ENCODE measurements around the gene KRTAP12-1.

DNA sequence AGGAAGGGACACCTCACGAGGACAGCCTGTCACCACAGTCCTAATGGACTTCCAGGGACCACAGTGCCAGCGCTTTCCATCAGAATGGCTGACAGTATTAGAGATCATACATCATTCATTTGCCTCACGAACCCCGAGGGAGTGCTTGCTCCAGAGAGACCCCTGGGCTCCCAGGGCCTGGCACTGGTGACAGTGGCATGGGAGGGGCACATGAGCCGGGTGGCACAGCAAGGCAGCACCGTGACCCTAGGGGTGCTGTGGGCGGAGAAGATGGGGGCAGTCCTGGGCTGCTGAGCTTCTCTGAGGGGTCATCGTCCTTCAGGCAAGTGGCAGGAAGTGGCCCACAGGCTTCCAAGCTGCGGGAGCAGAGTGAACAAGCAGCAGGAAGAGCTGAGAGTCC, 45.8 kb upstream of the KRTAP12-1 start:
- TF ChIP-seq, protein P1, sequence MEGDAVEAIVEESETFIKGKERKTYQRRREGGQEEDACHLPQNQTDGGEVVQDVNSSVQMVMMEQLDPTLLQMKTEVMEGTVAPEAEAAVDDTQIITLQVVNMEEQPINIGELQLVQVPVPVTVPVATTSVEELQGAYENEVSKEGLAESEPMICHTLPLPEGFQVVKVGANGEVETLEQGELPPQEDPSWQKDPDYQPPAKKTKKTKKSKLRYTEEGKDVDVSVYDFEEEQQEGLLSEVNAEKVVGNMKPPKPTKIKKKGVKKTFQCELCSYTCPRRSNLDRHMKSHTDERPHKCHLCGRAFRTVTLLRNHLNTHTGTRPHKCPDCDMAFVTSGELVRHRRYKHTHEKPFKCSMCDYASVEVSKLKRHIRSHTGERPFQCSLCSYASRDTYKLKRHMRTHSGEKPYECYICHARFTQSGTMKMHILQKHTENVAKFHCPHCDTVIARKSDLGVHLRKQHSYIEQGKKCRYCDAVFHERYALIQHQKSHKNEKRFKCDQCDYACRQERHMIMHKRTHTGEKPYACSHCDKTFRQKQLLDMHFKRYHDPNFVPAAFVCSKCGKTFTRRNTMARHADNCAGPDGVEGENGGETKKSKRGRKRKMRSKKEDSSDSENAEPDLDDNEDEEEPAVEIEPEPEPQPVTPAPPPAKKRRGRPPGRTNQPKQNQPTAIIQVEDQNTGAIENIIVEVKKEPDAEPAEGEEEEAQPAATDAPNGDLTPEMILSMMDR (conservative IDR thresholded peaks at IDR 0.05; ENCODE audit: low read length): no peak
- no peak for TF ChIP-seq EZH2phosphoT487 (IDR thresholded peaks at IDR 0.05; ENCODE audit: borderline replicate concordance, low read depth, low read length)

Measured in OCI-LY7 (cell line).